Pancreas (tissue), 10 donors: ENCODE data around the gene OPALIN. TPM values are rescaled to one million over a fixed set of nuclear protein-coding genes. Genes with fewer than 3 reads are reported as not detected.

Experiments used
- ATAC-seq, 4 donors: fragments of 200-7000 bp; cut with Tn5 transposase; one replicate each; pipeline versions ENCODE4 v1.8.0 to v1.9.1; 2020; ENCODE audit warnings: mild to moderate bottlenecking in 4 of 4, moderate library complexity in 4 of 4
- DNase-seq, 6 donors: peaks; one replicate each; pipeline ENCODE4 v3.0.0-alpha.2; 2020
- FAIRE-seq: peaks from 2 replicates; lab custom pipeline; 2012; peaks lifted over from hg19 to GRCh38; lab: Jason Lieb, UNC
- H3K27ac ChIP-seq, 4 donors: fragments of 200-600 bp; sonication (generic); 1 replicate in 3 of 4; 2 replicates in 1 of 4; pipeline versions ENCODE4 v1.5.0 to v1.8.0; 2020
- H3K27me3 ChIP-seq, 4 donors: fragments of 200-600 bp; one replicate each; pipeline ENCODE4 v1.8.0; 2021
- H3K36me3 ChIP-seq, 3 donors: fragments of 200-600 bp; sonication (generic) in 1 of 3; one replicate each; pipeline versions ENCODE4 v1.5.0 to v1.8.0; 2020 to 2021
- H3K4me1 ChIP-seq, 3 donors: fragments of 200-600 bp; one replicate each; pipeline ENCODE4 v1.8.0; 2021
- H3K4me3 ChIP-seq, 4 donors: fragments of 200-600 bp; sonication (generic) in 2 of 4; one replicate each; pipeline versions ENCODE4 v1.5.0 to v1.8.0; 2020 to 2021
- H3K9me3 ChIP-seq, 4 donors: fragments of 200-600 bp; one replicate each; pipeline ENCODE4 v1.8.0; 2021
- WGBS, 2 donors: extraction: QIAGEN DNeasy Blood & Tissue Kit; methylation state at CpG; one replicate each; pipeline ENCODE4 v1.1.7; 2013; 5-methylcytosine and 5-hydroxymethylcytosine counted together
- intact Hi-C, 3 donors: fragments of 100-400 bp; cut with DNase I; formaldehyde crosslinking; loops; one replicate each; pipeline versions ENCODE4 v1.11.1 to v1.14.2; 2022
- polyA plus RNA-seq, 2 donors: library from polyadenylated mRNA; stranded (reverse); fragments of 200-250 nt; gene quantifications; one replicate each; pipeline ENCODE4 v1.2.3, GENCODE V29; 2013
- total RNA-seq, 6 donors: library from RNA; stranded (reverse); fragmentation: NEBNext Ultra II Directional in 4 of 6; extraction: Animal tissue kit (Norgen Biotek cat#: 25700) in 4 of 6; gene quantifications; one replicate each; pipeline versions ENCODE4 v1.2.1 to v1.2.4, GENCODE V29; 2021 to 2023
- TF ChIP-seq, protein P1 (sequence below), 4 donors: fragments of 200-600 bp; sonication (generic) in 3 of 4; IDR thresholded peaks; one replicate each; pipeline versions ENCODE4 v1.5.0 to v1.8.0; 2021; ENCODE audit warnings: antibody characterized with exemption in 4 of 4
- donor health status: healthy with polysubstance abuse.
- donor health status: DM: no; HTN: no; CAD: no; lungs with moderate emphysema.
- donor health status: DM: no; HTN: no; CAD: no.
- donor health status: control.
- donor health status: control.
- donor health status: Bipolar disorder and iron deficiency.
- donor health status: DM: yes; HTN: yes; CAD: no.
- donor health status: DM: no; HTN: no; CAD: no.
- donor health status: DM: no; HTN: no; CAD: no.
- donor health status: DM: yes; HTN: yes; CAD: no.

The OPALIN gene
- total RNA-seq (not detected), polyA plus RNA-seq (not detected)

GRCh38 chr10:96358851-96359540 lies at the start of gene OPALIN:
Gene OPALIN, minus strand, starts transcription at chr10:96359002. Its CDS starts 106 bp downstream, at chr10:96358896.
- 70 to 79% methylated on average over 7 of the region's 7 CpGs for WGBS, 2 donors
- Histone ChIP-seq H3K4me1 (no peaks in the 10 kb centered on the region), H3K27me3 (no peaks in the 10 kb centered on the region), H3K9me3 (no peaks in the 10 kb centered on the region), H3K27ac (no peak within 1 kb of the TSS), H3K4me3 (no peak within 1 kb of the TSS), H3K36me3 (no peaks in the 10 kb centered on the region)
- no peak for FAIRE-seq
- intact Hi-C loops: no loop called here
- DNase-seq: no peak
- no peak for ATAC-seq
- TF ChIP-seq, protein P1, sequence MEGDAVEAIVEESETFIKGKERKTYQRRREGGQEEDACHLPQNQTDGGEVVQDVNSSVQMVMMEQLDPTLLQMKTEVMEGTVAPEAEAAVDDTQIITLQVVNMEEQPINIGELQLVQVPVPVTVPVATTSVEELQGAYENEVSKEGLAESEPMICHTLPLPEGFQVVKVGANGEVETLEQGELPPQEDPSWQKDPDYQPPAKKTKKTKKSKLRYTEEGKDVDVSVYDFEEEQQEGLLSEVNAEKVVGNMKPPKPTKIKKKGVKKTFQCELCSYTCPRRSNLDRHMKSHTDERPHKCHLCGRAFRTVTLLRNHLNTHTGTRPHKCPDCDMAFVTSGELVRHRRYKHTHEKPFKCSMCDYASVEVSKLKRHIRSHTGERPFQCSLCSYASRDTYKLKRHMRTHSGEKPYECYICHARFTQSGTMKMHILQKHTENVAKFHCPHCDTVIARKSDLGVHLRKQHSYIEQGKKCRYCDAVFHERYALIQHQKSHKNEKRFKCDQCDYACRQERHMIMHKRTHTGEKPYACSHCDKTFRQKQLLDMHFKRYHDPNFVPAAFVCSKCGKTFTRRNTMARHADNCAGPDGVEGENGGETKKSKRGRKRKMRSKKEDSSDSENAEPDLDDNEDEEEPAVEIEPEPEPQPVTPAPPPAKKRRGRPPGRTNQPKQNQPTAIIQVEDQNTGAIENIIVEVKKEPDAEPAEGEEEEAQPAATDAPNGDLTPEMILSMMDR (IDR thresholded peaks at IDR 0.05): no peak

DNA sequence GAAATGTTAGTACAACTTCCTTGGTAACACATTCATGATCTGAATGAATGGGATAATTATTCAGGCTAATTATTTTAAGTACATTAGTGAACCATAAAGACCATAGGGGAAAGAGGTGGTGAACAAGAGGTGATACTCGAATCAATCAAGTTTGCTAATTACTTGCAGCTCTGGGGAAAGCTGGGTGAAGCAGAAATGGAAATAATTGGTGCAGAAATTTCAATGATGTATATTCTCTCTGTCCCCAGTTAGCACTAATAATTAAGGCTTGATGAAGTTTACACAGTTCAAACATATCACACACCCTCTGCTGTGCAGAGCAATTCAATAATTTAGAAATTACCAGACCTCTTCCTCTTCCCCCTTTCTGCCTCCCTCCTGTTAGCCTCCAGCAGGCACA lies 49.4 kb upstream of the OPALIN start:
- ATAC-seq (no peak), DNase-seq (no peak), FAIRE-seq (no peak)
- H3K27ac ChIP-seq: no peak overlapping the region
- H3K9me3 ChIP-seq: no peaks in the 10 kb centered on the region
- H3K36me3 ChIP-seq: no peaks in the 10 kb centered on the region
- no peak overlapping the region for H3K4me3 ChIP-seq
- TF ChIP-seq, protein P1 (IDR thresholded peaks at IDR 0.05): no peak
- H3K27me3 ChIP-seq: no peaks in the 10 kb centered on the region
- intact Hi-C loops: no loop called here
- H3K4me1 ChIP-seq: no peaks in the 10 kb centered on the region
- 58 to 59% methylated on average over 1 of the region's 1 CpG for WGBS, 2 donors

DNA sequence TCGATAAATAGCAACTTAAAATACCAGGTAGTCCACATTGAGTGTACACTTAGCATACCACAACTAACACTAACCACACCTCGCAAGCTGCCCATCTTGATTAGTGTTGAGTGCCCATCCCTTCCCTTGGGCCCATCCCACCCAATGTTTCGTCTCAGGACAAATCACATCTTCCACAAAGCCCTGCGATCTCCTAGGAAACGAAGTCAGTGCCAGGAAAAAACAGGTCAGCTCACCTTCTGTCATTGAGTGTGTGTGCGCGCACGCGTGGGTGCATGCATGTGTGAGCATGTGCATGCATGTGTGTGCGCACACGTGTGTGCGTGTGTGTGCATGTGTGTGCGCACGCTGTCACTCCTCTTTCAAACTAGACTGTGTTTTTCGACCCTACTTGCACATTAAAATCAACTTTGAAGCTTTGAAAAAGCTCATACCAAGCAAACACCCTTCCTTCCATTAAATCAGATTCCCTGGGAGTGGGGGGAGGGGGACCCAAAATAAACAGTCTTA lies 48.8 kb upstream of the OPALIN start:
- 78 to 85% methylated on average over 15 of the region's 15 CpGs for WGBS, 2 donors
- FAIRE-seq: no peak
- TF ChIP-seq, protein P1 (IDR thresholded peaks at IDR 0.05): no peak

GRCh38 chr10:96406091-96406490 lies 47.3 kb upstream of the OPALIN start:
- 66 to 70% methylated on average over 5 of the region's 5 CpGs for WGBS, 2 donors

More for the DNA sequence above, 48.8 kb upstream of the OPALIN start:
- intact Hi-C loops: no loop called here
- no peak overlapping the region for H3K4me3 ChIP-seq
- H3K4me1 ChIP-seq: no peaks in the 10 kb centered on the region
- H3K36me3 ChIP-seq: no peaks in the 10 kb centered on the region
- DNase-seq (no peak), ATAC-seq (no peak)
- H3K9me3 ChIP-seq: no peaks in the 10 kb centered on the region
- no peak overlapping the region for H3K27ac ChIP-seq
- no peaks in the 10 kb centered on the region for H3K27me3 ChIP-seq

More at GRCh38 chr10:96406091-96406490, 47.3 kb upstream of the OPALIN start:
- Histone ChIP-seq H3K9me3 (no peaks in the 10 kb centered on the region), H3K36me3 (no peaks in the 10 kb centered on the region), H3K27me3 (no peaks in the 10 kb centered on the region), H3K4me3 (no peak overlapping the region), H3K27ac (no peak overlapping the region), H3K4me1 (no peaks in the 10 kb centered on the region)
- no peak for FAIRE-seq
- intact Hi-C loops: no loop called here
- DNase-seq: no peak
- TF ChIP-seq, protein P1 (IDR thresholded peaks at IDR 0.05): no peak
- no peak for ATAC-seq
